Activated CD4-positive, alpha-beta T cell treated with anti-CD3 and anti-CD28 coated beads, Interleukin-2, amount 10 ng/mL, durations not matched to agents 24 days and 14 days (primary cell): ENCODE results near the gene SMPX. TPM values are rescaled to one million over a fixed set of nuclear protein-coding genes. Genes with fewer than 3 reads are reported as not detected.
A peak's percentile ranks its signal among the peaks of the same experiment; 100 is the strongest.
"Not testable (repeated sequence)": the region's sequence is repeated elsewhere in the genome, so short reads cannot be mapped to it uniquely, and the experiment has no call there.

ENCODE experiments used
- DNase-seq: peaks from one replicate; pipeline ENCODE4 v3.0.0; 2022
- H3K27ac Mint-ChIP-seq: one replicate; pipeline ENCODE4 v1.8.0; 2022; ENCODE audit warnings: mild to moderate bottlenecking, mixed read lengths
- H3K27me3 Mint-ChIP-seq: one replicate; pipeline ENCODE4 v1.8.0; 2022; ENCODE audit warnings: mixed read lengths
- H3K36me3 Mint-ChIP-seq: one replicate; pipeline ENCODE4 v1.8.0; 2022; ENCODE audit warnings: low read depth, mild to moderate bottlenecking, mixed read lengths
- H3K4me1 Mint-ChIP-seq: one replicate; pipeline ENCODE4 v1.8.0; 2021; ENCODE audit warnings: mixed read lengths
- H3K4me3 Mint-ChIP-seq: one replicate; pipeline ENCODE4 v1.8.0; 2022; ENCODE audit warnings: mild to moderate bottlenecking, moderate library complexity, mixed read lengths
- H3K9me3 Mint-ChIP-seq: one replicate; pipeline ENCODE4 v1.8.0; 2021; ENCODE audit warnings: mixed read lengths
- intact Hi-C: fragments of 100-400 bp; cut with micrococcal nuclease; formaldehyde crosslinking; loops from one replicate; pipeline ENCODE4 v1.15.1; 2023
- total RNA-seq: library from RNA; stranded (reverse); gene quantifications from 2 replicates; pipeline ENCODE4 v1.2.3, GENCODE V29; 2022

The SMPX gene
- total RNA-seq, result not detected in 2 replicates

DNA sequence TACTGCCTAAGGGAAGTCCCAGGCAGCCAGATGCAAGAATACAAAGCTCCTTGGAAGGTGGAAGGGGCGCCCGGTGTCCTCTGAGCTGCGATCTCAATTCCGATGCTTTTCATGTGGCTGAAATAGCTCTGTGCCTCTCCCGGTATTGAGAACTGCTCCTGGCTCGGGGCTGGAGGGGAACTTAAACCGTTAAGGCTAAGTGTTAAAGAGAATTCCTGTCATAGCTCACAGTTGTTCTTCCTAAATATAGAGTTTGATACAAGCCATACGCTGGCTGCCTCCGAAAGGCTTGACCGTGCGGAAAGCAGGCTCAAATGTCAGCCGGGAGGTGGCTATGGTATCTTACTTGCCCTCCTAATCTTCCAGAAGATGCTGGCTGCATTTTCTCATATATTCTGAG is at the start of gene SMPX:
TSS of gene SMPX (minus strand) at position 157 of the 400 bp plus-strand sequence. CDS start 3,826 bp downstream, outside the sequence.
- no peak within 1 kb of the TSS for H3K27ac Mint-ChIP-seq
- H3K36me3 Mint-ChIP-seq, result no peaks in the 10 kb centered on the region
- no peak within 1 kb of the TSS for H3K4me3 Mint-ChIP-seq
- no peaks in the 10 kb centered on the region for H3K9me3 Mint-ChIP-seq
- no peaks in the 10 kb centered on the region for H3K4me1 Mint-ChIP-seq
- DNase-seq, result no peak
- no peaks in the 10 kb centered on the region for H3K27me3 Mint-ChIP-seq
- intact Hi-C loops, result no loop called here

DNA sequence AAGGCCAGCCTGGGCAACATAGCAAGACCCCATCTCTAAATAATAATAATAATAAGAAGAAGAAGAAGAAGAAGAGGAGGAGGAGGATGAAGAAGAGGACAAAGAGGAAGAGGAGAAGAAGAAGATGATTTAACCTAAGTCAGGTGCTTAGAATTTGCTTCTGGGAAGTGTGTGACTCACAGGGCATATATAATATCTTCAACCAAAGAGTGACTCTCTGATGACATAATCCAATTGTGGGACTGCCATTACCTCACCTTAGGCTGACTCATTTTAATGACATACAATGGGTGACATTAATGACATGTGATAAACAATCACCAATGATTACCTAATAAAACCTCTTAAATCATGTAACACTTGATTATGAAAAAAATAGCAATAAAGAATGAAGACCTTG is 48.8 kb upstream of the SMPX start:
- intact Hi-C loops, result no loop called here
- no peaks in the 10 kb centered on the region for H3K27me3 Mint-ChIP-seq
- no peaks in the 10 kb centered on the region for H3K36me3 Mint-ChIP-seq
- H3K9me3 Mint-ChIP-seq, result peaks cover 4% of the 10 kb centered on the region
- no peak for DNase-seq
- no peak overlapping the region for H3K4me3 Mint-ChIP-seq
- no peak overlapping the region for H3K27ac Mint-ChIP-seq
- no peaks in the 10 kb centered on the region for H3K4me1 Mint-ChIP-seq

DNA sequence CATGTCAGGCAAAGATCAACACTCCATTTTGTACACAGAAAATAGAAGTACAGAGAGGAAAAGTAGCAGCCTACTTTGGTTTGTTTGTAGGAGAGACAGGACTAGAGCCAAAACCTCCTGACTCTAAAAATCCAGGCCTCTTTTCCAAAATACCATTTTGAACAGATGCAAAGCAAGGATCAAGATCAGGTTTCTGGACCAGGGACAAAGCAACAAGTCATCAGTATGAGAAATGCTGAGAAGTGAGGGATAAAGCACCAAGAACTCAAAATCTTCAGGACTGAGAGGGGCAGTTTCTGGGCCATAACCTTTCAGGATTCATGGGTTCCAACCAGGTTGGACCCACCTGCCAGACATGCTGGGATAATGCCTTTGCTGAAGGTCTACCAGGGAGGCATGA is 44.9 kb upstream of the SMPX start:
- intact Hi-C loops, result no loop called here
- no peaks in the 10 kb centered on the region for H3K9me3 Mint-ChIP-seq
- H3K4me3 Mint-ChIP-seq, result no peak overlapping the region
- DNase-seq, result no peak
- no peaks in the 10 kb centered on the region for H3K36me3 Mint-ChIP-seq
- H3K27ac Mint-ChIP-seq, result no peak overlapping the region
- no peaks in the 10 kb centered on the region for H3K27me3 Mint-ChIP-seq
- no peaks in the 10 kb centered on the region for H3K4me1 Mint-ChIP-seq

DNA sequence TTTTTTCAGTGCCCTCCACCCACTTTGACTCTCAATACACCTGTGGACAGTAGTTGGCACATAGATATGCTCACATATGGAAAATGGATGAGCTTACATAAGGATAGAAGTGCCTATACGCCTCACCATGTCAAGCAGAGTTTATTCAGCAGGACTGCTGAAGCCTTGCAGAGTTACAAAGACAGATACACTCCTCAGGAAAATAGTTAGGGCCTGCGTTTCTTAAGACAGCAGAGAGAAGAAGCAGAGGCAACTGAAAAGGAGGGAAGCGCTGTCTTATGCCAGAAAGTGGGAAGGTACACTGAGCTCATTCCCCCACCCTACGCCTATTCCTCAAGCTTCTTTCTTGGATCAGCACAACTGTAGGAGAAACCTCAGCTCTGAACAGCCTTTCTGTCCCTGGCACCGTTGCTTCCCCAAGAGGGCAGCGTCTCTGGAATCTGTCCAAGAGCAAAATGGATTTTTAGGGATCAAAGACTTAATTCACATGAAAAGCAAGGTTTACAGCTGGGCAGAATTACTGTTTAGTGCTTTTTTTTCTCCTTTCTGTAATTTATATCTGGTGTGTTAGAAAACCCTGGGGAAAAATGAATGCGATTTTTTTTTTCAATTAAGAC is 44.2 kb upstream of the SMPX start:
- intact Hi-C loops, result no loop called here
- H3K4me3 Mint-ChIP-seq, result no peak overlapping the region
- no peaks in the 10 kb centered on the region for H3K27me3 Mint-ChIP-seq
- H3K36me3 Mint-ChIP-seq, result no peaks in the 10 kb centered on the region
- DNase-seq, result no peak
- H3K27ac Mint-ChIP-seq, result no peak overlapping the region
- H3K4me1 Mint-ChIP-seq, result no peaks in the 10 kb centered on the region
- no peaks in the 10 kb centered on the region for H3K9me3 Mint-ChIP-seq

DNA sequence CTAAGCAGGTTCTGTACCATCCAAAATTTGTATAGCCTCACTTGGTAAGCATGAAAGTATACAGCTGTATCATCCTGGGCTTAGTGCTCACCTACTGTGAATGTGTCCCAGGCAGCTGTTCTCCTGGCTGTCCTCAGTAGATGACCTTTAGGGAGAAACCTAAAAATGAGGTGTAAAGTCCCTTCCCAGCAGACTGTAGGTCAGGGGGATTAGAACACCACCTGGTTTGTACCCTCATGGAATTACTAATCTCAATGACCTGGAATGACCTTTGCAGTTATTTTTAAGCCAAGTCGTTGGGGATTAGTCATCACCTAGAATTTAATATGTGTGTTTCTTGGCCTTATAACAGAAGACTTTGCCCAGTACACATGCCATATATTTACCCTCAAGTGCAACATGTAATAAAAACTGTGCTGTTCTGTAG is 42.4 kb upstream of the SMPX start:
- Mint-ChIP-seq H3K27ac (no peak overlapping the region), H3K4me1 (no peaks in the 10 kb centered on the region), H3K36me3 (no peaks in the 10 kb centered on the region), H3K9me3 (no peaks in the 10 kb centered on the region), H3K27me3 (no peaks in the 10 kb centered on the region), H3K4me3 (no peak overlapping the region)
- intact Hi-C loops, result no loop called here
- no peak for DNase-seq

DNA sequence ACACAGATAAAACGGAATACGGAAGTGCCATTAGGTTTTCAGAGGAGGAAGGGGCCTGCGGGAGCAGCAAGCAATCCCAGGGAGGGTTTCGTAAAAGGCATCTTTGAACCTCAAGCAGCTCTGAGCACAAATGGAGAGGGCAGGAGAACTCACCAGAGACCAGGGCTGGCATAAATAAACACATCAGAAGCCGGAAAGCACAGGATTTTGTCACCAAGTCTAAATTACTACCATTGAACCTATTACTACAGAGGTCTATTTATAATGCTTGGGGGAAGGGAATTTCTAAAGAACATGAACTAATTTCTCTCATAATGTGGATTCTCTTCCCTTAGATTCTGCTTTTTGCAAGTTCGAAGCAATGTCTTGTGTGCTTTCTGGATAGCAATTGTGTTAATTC is 41.9 kb upstream of the SMPX start:
- DNase-seq, result no peak
- Mint-ChIP-seq H3K27ac (no peak overlapping the region), H3K4me3 (no peak overlapping the region), H3K9me3 (no peaks in the 10 kb centered on the region), H3K36me3 (no peaks in the 10 kb centered on the region), H3K4me1 (no peaks in the 10 kb centered on the region), H3K27me3 (no peaks in the 10 kb centered on the region)
- intact Hi-C loops, result no loop called here

DNA sequence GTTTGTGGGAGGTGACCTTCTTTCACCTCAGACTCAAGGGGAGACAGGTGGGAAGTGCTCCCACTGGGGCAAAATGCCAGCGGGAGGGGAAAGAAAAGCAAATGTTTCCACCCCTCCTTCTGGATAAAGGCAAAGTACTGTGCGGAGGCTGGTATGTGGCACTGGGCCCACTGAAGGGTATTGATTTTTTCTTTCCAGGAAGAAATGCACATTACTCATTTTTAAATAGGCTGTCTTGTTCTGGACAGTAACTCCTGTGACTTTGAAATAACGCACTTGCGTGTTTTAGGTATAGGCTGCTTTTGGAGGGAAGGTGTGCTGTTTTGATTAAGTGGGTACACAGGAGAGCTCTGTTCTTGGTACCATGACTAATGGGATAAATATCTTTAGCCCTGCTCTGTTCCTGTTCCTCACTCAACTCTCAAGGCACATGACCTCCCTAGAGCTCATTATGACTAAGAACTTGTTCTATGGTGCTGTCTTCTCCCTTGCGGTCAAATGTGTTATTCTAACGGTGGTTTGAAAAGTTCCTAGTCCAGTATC is 40.8 kb upstream of the SMPX start:
- H3K4me3 Mint-ChIP-seq, result no peak overlapping the region
- H3K27ac Mint-ChIP-seq, result no peak overlapping the region
- intact Hi-C loops, result no loop called here

DNA sequence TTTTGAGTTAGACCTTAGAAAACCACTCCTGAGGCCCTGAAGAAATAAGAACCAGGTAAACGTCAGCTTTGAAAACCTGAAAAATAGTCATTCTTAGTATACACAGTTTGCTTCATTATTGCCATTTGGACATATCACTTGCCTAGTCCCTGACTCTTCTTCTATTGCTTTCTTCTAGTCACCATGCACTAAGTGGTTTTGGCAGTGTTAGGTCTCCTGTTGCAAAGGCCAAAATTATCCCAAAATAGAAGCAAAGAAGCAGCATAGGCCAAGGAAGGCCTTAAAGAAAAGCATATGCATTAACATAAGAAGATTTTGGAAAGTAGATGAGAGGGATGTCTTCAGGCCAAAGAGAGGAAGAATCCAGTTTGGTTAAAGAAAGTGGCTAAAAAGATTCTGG is 24.1 kb upstream of the SMPX start:
- Mint-ChIP-seq H3K4me3 (no peak overlapping the region), H3K27ac (no peak overlapping the region), H3K27me3 (peaks cover 10% of the 10 kb centered on the region), H3K9me3 (peaks cover 4% of the 10 kb centered on the region), H3K36me3 (no peaks in the 10 kb centered on the region), H3K4me1 (peaks cover 17% of the 10 kb centered on the region)
- DNase-seq, result no peak
- intact Hi-C loops, result no loop called here

More for the DNA sequence above, 40.8 kb upstream of the SMPX start:
- DNase-seq, result no peak
- no peaks in the 10 kb centered on the region for H3K9me3 Mint-ChIP-seq
- H3K36me3 Mint-ChIP-seq, result no peaks in the 10 kb centered on the region
- no peaks in the 10 kb centered on the region for H3K4me1 Mint-ChIP-seq
- H3K27me3 Mint-ChIP-seq, result no peaks in the 10 kb centered on the region

DNA sequence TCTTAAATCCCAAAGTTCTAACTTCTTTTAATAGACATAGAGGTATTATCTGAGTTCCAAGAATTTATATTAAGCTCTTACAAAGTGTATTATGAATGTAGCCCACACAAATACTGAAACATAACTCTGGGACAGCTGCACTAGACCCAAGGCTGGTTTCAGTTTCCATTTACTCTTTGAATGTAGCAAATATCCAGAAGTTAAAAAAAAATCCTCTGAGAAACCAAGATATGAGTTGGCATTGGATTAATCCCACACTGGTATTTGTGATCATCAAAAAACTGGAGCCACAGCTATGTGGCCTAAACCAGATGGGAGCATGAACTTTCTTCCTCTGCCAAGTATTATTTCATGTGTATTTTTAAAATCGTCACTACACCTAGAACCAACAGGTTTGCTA is 23.6 kb upstream of the SMPX start:
- intact Hi-C loops, result no loop called here
- no peak overlapping the region for H3K4me3 Mint-ChIP-seq
- no peak overlapping the region for H3K27ac Mint-ChIP-seq
- peaks cover 4% of the 10 kb centered on the region for H3K9me3 Mint-ChIP-seq
- H3K4me1 Mint-ChIP-seq, result peaks cover 17% of the 10 kb centered on the region
- H3K36me3 Mint-ChIP-seq, result no peaks in the 10 kb centered on the region
- no peak for DNase-seq
- peaks cover 9% of the 10 kb centered on the region for H3K27me3 Mint-ChIP-seq

DNA sequence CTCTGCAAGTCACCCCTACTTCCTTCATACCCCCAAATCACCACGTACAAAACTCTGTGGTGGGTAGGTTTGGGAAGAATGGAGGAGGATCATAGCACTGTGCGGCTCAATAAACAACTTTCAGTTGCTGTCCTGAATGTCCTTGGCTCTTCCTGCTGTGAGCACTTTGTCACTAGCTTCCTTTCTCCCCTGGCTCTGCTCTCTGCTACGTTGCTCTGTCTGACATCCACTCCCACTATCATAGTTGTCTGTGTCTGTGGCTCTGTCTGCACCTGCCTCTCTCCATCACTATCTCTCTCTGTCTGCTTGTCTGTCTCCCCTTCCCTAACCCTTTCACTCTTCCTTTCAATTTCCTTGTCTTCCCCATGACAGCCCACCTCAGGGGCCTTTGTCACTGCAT is 21.2 kb upstream of the SMPX start:
- H3K36me3 Mint-ChIP-seq, result peaks cover 2% of the 10 kb centered on the region
- no peak for DNase-seq
- H3K27me3 Mint-ChIP-seq, result no peaks in the 10 kb centered on the region
- H3K4me3 Mint-ChIP-seq, result peak overlapping the region; percentile 15
- H3K4me1 Mint-ChIP-seq, result peaks cover 25% of the 10 kb centered on the region
- H3K27ac Mint-ChIP-seq, result no peak overlapping the region
- peaks cover 9% of the 10 kb centered on the region for H3K9me3 Mint-ChIP-seq
- intact Hi-C loops, result no loop called here

DNA sequence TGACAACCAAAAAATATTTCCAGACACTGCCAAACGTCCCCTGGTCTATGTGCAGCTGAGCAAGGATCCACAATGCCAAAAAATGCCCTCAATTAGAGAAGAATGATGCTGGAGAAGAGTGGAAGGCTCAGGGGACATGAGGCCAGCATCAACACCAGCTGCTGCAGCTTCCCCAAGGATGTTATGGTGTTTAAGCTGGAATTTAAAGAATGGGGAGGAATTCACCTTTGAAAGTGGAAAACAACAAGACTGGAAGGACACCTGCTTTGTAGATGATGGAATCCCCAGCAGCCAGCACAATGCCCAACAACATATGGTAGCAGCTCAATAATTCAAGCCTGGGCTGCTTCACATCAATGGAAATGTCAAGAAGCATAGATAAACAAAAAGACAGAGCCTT is 20.3 kb upstream of the SMPX start:
- peaks cover 32% of the 10 kb centered on the region for H3K4me1 Mint-ChIP-seq
- intact Hi-C loops, result no loop called here

DNA sequence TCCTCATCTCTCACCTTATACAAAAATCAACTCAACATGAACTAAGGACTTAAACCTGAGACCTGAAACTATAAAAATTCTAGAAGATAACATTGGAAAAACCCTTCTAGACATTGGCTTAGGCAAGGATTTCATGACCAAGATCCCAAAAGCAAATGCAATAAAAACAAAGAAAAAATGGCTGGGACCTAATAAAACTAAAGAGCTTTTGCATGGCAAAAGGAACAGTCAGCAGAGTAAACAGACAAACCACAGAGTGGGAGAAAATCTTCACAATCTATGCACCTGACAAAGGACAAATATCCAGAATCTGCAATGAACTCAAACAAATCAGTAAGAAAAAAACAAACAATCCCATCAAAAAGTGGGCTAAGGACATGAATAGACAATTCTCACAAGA is 17.2 kb upstream of the SMPX start:
- H3K4me3 Mint-ChIP-seq, H3K36me3 Mint-ChIP-seq, DNase-seq, H3K9me3 Mint-ChIP-seq, H3K27me3 Mint-ChIP-seq, H3K27ac Mint-ChIP-seq, intact Hi-C loops: not testable (repeated sequence)
- H3K4me1 Mint-ChIP-seq, result peaks cover 45% of the 10 kb centered on the region

More for the DNA sequence above, 20.3 kb upstream of the SMPX start:
- DNase-seq, result no peak
- H3K9me3 Mint-ChIP-seq, result peaks cover 9% of the 10 kb centered on the region
- H3K36me3 Mint-ChIP-seq, result peaks cover 3% of the 10 kb centered on the region
- no peak overlapping the region for H3K27ac Mint-ChIP-seq
- H3K27me3 Mint-ChIP-seq, result no peaks in the 10 kb centered on the region
- no peak overlapping the region for H3K4me3 Mint-ChIP-seq

DNA sequence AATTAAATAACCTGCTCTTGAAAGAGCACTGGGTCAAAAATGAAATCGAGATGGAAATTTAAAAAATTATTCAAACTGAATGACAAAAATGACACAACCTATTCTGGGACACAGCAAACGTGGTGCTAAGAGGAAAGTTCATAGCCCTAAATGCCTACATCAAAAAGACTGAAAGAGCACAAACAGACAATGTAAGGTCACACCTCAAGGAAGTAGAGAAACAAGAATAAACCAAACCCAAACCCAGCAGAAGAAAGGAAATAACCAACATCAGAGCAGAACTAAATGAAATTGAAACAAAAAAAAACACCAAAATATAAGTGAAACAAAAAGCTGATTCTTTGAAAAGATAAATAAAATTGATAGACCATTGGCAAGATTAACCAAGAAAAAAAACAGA is 15.1 kb upstream of the SMPX start:
- H3K27me3 Mint-ChIP-seq, H3K9me3 Mint-ChIP-seq, H3K36me3 Mint-ChIP-seq, intact Hi-C loops: not testable (repeated sequence)
- H3K4me1 Mint-ChIP-seq, result peaks cover 33% of the 10 kb centered on the region
- H3K27ac Mint-ChIP-seq, result peak overlapping the region; percentile 22
- peak overlapping the region; percentile 64 for H3K4me3 Mint-ChIP-seq
- DNase-seq, result peak; percentile 59

DNA sequence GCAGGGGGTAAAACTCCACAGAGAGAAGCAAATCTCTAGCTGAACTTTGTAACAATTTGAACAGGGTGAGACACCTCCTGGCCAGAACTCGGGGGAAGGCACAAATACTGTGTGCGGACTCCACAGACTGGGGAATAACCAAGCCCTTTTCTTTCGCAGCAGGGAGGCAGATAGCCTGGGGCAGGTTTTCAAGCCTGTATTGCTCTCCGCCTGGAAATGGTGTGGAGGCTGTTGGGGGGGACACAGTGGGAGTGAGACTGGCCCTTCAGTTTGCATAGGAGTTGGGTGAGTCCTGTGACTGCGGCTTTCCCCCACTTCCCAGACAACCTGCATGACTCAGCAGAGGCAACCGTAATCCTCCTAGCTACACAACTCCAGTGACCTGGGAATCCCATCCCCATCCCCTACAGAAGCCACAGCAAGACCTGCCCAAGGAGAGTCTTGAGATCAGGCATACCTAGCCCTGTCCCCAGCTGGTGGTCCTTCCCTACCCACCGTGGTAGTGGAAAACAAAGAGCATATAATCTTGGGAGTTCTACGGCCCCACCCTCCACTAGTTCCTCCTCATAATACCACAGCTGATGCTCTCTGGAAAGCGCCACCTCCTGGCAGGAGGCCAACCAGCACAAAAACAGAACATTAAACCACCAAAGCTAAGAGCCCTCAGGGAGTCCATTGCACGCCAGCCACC is 12.9 kb upstream of the SMPX start:
- Mint-ChIP-seq H3K4me3 (no peak overlapping the region), H3K27me3 (peaks cover 2% of the 10 kb centered on the region), H3K4me1 (peaks cover 31% of the 10 kb centered on the region), H3K27ac (no peak overlapping the region), H3K36me3 (peaks cover 4% of the 10 kb centered on the region), H3K9me3 (peaks cover 5% of the 10 kb centered on the region)
- intact Hi-C loops, result no loop called here
- DNase-seq, result no peak
